M059J (cell line): ENCODE results near the gene NMT1. TPM values are rescaled to one million over a fixed set of nuclear protein-coding genes. Genes with fewer than 3 reads are reported as not detected.
A peak's percentile ranks its signal among the peaks of the same experiment; 100 is the strongest.

ENCODE experiments used
- DNase-seq: peaks from one replicate; pipeline ENCODE4 v3.0.0-alpha.2; 2012; ENCODE audit warnings: low read depth
- total RNA-seq: library from RNA; depleted of rRNA; stranded (reverse); fragments of >200 nt; shearing (Covaris generic); gene quantifications from 2 replicates; pipeline ENCODE4 v1.2.3, GENCODE V29; 2014

The NMT1 gene
- total RNA-seq, 1 experiment from 2014 or later = 83.4 TPM

DNA sequence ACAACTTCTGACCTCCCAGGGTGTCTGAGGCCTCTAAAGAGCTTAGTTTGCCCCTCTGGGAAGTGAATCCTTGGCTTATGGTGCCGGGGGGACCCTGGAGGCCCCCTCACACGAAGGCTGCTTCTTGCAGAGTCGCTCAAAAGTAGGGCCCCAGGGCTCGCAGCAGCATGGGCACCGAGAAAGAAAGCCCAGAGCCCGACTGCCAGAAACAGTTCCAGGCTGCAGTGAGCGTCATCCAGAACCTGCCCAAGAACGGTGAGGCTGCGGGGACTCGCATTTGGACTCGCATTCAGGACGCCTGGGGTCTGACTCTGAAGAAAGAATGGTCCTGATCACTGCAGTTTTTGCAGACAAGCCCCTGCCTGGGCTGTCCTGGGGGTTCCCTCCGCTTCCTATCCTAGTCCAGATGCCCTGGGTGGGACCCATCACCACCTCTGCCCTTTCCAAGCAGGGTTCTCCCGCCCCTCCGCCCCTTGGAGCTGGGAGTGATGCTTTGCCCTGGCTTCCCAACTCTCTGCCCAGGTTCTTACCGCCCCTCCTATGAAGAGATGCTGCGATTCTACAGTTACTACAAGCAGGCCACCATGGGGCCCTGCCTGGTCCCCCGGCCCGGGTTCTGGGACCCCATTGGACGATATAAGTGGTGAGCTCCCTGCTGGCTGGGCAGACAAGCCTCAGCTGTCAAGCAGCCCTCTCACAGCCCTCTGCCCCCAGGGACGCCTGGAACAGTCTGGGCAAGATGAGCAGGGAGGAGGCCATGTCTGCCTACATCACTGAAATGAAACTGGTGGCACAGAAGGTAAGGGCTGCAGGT, 75.1 kb downstream of the NMT1 start:
- DNase-seq = no peak

DNA sequence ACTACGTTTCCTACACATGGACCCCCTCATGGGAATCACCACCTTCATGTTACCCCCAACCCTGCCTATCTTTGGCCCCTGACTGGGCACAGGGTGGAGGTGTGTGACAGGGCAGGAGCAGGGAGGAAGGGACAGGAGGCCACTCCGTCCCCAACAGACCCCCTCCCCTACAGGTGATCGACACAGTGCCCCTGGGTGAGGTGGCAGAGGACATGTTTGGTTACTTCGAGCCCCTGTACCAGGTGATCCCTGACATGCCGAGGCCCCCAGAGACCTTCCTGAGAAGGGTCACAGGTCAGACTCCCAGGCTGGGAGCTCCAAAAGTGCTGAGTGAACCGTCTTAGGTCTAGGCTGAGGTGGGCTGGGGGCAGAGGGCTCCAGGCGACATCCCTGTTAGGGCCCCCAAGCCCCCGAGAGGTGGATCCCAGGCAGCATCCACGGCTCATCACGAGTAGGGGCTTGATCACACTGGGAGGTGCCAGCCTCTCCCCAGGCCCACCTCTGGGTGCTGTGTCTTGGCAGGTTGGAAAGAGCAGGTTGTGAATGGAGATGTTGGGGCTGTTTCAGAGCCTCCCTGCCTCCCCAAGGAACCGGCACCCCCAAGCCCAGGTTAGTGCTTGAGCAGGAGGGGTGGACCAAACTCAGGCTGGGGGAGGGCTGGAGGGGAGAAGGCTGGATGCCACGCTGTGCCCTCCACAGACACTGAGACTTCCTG, 75.9 kb downstream of the NMT1 start:
- DNase-seq = no peak

DNA sequence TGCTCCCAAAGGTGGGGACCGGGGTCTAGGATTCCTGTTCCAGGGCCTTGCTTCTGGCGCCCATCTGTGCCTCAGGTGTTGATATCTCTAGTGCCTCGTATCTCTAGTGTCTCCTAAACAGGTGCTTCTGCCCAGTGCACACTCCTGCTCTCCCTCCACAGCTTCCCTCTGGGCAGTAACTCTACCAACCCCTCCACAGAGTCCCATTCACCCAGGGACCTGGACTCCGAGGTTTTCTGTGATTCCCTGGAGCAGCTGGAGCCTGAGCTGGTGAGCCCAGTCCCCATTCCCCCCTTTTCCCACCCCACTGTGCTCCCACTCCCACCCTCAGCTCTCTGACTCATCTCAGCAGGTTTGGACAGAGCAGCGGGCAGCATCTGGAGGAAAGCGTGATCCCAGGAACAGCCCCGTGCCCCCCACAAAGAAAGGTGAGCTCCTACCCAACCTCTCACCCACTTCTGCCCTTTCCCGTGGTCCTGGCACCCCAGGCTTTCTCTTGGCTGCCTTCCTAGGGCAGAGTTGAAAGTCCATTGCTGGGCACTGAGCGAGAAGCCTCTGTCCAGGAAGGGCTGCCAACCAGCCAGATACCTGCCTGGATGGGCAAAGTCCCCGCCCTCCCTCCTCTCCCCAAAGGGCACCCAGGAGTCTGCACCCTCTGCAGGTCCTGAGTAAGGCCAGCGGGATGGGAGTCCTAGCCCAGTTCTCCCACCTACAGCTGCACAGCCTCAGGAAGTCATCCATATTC, 76.6 kb downstream of the NMT1 start:
- DNase-seq = no peak

DNA sequence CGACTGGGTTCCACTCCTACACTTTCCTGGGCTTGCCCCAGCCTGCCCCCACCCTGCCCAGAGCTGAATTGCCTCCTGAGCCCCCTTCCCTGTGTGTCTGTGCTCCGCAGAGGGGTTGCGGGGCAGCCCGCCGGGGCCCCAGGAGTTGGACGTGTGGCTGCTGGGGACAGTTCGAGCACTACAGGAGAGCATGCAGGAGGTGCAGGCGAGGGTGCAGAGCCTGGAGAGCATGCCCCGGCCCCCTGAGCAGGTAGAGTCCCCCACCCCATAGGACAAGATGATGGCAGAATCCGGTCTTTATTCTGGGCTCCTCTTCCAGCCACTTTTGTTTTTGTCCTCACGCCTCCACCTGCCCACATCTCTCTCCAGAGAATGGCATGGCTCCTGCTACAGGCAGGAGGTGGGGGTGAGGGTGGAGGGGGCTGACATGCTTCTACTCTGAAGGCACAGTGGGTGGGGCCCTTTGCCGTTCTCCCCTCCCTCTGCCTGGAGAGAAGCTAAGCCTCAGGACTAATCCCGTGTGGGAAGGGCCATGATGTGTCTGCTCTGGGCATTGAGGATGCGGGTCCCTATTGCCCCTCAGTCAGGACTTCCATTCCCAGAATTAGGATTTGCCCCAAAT, 77.9 kb downstream of the NMT1 start:
- no peak for DNase-seq

DNA sequence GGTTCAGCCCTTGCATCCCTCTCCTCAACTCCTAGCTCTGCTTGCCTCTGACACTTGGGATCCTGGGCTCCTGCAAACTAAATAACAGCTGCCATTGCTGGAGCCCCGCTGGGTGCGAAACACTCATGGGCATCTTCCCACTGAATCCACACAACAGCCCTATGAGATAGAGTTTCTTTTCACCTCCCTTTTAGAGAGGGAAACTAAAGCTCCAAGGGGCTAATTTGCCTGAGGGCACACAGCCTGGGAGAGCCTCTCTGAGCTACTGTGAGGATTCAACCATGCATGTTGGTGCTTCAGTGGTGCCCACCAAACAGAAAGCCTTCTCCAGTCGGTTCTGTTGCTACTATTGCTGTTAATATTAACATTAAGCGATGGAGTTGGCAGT, 78.4 kb downstream of the NMT1 start:
- no peak for DNase-seq

DNA sequence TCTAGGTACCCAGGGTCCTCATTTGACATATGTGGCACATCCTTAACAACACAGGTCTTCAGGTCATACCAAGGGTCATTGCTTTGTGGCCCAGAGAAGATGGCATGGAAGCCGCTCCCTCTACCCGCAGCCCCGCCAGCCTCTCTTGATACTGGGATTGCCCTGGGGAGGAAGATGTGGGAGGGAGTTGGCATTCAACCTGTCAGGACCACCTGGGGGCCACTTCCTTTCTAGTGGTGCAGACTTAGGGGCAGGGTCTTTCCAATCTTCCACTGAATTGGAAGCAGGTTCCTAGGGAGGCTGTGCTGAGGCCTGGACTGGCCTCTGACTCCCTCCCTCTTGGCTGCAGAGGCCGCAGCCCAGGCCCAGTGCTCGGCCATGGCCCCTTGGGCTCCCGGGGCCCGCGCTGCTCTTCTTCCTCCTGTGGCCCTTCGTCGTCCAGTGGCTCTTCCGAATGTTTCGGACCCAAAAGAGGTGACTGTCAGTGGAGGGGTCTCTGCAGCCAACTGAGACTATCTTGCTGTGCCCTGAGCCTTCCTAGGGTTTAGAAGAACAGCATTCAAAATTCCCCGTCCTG, 82.1 kb downstream of the NMT1 start:
- no peak for DNase-seq

DNA sequence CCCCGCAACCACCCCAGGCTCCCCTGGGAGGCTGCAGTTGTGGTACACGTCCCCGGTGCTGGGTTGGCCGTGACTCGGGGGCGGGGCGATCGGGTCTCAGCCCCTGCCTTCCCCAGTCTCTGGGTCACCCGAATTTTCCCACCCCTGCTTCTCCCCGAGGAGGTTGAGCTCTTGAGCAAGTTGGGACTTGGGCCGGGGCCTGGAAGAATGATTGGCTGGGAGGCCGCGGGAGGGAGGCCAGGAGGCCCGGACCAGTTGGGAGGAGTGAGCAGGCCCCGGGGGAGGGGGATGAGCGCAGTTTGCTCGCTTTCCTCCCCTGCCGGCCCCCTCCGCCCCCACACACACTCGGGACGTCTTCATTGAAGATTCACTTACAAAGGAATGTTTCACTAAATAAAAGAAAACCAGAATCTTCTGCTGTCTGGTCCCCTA, 82.7 kb downstream of the NMT1 start:
- DNase-seq = no peak

DNA sequence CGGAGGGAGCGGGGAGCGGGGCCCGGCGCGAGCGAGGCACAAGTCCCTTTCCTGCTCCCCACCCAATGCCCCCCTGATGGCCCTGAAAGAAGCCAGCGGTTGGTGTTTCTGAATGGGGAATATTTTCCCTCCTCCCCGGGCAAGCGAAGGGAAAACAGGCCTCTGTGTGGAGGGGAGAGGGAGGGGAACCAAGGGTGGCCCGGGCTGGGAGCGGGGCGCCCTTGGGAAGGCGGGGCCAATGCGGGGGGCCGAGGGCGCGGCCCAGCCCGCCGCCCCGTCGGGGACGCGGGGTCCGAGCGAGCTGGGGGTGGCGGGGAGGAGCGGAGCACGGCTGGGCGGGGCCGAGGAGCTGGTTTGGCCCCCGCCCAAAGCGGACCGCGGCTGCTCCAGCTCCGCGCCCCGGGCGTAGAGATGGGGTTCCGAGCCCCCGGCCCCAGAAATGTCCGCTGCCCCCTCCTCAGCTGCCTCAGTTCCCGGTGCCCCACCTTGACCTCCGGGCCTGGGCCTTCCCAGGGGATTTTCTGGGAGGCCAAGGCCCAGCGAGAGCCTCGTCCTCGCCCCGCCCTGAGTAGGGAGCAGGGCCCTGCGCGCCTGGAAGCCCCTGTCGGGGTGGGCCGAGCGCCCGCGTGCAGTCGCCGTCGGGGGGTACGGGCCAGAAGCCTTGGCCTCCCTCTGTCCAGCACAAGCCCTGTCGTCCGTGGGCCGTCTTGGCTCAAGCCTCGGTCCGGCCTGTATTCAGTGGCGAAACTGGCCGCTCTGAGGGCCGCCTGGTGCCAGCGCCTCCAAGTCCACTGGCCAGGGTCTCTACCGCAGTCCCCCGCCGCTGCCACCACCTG, 83.3 kb downstream of the NMT1 start:
- DNase-seq = no peak

DNA sequence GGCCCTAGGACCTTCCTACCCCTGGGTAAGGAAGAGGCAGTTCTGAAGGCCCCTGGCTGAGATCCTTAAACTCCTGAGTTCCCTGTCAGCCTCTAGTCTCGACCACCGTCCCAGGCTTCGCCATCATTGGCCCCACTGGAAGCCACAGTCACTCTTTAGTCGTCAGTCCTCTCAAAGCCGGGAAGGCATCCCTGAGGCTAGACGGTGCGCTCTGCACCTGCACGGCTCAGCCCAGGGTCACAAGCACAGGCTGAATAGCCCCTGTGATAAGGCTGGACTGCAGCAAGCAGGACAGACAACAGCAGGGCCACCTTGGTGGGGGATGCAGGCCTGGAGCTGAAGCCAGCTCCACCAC, 83.9 kb downstream of the NMT1 start:
- DNase-seq = no peak

DNA sequence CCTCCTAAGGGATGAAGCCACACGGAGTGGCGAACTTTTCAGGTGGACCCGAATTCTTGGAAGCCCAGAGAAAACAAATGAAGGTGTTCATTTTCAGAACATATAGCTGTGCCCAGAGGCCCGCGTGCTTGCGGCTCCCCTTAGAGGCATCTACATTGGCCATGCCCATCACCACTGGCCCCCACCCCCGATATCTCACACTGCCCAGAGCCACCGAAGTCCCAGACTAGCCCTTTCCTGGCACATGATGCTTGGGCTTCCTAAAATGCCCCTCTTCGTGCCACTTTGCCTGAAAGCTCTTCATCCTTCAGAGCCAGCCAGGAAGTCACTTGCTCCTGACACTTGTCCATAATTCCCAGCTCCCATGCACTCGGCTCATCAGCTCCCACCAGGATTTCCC, 85.0 kb downstream of the NMT1 start:
- DNase-seq = no peak

DNA sequence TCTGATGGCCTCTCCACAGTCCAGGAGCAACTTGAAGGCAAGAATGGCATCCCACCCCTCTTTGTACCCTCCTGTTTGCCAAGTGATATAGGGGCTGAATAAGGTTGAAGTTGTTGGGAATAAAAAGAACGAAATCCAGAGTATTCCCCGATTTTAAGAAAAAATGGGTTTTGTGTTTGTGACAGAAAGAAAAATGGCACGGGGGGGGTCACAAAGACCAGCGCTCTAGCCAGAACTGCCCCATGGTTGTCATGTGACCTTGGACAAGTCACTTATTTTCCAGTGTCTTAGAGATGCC, 85.4 kb downstream of the NMT1 start:
- no peak for DNase-seq

DNA sequence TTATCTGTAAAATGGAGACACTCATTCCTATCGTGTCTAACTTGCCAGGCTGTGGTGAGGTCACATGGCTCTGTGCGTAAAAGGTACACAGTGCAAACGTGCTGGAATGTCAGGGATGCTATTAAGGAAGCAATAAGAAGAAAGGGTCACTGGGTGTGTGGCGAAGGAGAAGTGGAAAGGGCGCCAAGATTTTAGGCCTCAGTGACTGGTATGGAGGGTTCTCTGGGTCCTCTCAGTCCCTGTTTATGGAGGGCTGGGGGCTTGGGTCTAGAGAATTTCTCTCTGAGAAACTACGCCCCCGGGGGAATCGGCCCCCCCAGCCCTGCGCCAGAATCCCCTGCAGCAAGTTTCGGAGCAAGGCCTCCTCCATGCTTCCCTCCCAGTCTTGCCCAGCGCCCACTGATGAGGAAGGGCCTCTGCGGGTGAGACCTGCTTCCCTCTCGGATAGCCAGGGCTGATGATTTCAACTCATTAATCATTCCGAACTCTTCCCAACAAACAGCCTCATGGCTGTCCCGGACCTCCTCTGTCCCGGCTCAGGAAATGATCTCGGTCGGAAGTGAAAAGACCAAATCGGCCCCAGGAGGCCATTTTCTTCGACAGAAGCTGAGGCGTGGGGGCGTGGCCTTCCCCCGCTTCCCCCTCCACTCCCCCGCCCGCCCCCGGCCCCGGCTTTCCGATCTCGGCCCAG, 85.9 kb downstream of the NMT1 start:
- DNase-seq = peak; percentile 64

DNA sequence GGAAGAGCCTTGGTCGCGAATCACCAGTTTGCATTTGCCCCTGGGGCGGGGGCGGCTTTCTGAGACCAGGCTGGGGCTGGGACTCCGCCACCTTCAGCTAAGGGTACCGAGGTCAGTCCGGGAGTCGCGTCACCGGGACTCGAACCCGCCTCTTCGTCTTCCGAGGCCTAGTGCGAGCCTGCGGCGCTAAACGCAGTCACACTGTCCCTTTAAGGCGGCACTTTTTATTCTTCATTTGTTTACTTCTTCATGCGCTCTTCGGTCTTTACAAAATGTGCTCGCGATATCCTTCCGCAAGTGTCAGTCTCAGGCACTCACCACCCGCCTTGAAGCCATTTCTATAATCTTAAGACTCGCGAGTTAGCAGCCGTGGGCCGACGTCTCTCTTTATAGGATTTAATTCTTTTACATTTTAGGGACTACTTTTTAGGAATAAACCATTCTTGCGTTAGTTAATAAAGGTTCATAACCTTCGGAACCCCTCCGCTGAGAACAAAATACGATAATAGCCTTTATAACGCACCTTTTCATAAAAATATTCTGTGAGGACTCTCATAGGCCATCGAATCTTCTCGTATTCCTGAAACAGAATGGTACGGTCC, 86.6 kb downstream of the NMT1 start:
- peak; percentile 90 for DNase-seq

DNA sequence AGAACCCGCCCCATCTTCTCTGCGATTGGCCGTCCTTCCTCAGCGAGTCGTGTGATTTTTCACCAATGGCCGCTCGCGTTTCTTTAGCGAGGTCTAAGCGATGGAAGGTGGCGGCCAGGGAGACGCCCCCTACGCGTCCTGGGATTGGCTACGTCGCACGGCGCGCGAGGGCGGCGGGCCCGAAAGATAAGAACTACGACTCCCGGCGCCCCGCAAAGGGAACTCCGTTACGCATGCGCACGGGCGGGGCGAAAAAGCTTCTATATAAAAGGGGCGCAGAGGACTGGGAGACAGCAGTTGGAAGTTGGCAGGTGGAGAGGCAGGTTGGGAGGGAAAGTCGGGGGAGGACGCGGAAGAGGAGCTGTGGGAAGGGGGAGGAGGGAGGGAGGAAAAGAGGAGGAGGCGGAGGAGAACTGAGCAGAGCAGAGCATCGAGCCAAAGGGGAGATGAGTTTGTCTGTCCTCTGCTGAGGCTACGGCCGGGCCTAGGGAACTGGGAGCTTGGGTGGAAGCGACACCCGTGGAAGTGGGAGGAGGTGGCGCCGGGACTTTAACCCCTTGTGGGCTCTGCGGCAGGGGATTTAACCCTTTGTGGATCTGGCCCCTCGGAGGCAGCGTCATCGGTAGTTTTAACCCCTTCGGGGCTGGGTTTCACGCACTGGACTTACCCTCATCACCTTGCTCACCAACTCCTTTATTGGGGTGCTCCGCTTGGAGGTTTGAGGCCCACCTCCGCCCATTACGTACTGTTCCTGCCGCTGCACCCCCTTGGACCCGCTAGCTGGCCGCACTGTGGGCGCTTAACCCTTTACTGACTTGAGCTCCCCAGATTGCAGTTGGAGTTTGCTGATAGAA, 87.3 kb downstream of the NMT1 start, which contains the start of gene HEXIM1:
HEXIM1 (plus strand) TSS at position 293 of the 854 bp plus-strand sequence. CDS start 716 bp downstream, outside the sequence.
- DNase-seq = peak; percentile 99

DNA sequence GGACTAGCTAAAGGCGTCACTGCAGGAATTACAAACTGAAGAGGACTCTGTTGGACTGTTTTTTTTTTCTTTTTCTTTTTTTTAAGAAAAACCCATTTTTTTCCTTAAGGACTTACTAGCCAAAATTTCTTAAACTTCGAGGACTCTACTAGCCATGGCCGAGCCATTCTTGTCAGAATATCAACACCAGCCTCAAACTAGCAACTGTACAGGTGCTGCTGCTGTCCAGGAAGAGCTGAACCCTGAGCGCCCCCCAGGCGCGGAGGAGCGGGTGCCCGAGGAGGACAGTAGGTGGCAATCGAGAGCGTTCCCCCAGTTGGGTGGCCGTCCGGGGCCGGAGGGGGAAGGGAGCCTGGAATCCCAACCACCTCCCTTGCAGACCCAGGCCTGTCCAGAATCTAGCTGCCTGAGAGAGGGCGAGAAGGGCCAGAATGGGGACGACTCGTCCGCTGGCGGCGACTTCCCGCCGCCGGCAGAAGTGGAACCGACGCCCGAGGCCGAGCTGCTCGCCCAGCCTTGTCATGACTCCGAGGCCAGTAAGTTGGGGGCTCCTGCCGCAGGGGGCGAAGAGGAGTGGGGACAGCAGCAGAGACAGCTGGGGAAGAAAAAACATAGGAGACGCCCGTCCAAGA, 88.0 kb downstream of the NMT1 start:
- DNase-seq = peak; percentile 86

DNA sequence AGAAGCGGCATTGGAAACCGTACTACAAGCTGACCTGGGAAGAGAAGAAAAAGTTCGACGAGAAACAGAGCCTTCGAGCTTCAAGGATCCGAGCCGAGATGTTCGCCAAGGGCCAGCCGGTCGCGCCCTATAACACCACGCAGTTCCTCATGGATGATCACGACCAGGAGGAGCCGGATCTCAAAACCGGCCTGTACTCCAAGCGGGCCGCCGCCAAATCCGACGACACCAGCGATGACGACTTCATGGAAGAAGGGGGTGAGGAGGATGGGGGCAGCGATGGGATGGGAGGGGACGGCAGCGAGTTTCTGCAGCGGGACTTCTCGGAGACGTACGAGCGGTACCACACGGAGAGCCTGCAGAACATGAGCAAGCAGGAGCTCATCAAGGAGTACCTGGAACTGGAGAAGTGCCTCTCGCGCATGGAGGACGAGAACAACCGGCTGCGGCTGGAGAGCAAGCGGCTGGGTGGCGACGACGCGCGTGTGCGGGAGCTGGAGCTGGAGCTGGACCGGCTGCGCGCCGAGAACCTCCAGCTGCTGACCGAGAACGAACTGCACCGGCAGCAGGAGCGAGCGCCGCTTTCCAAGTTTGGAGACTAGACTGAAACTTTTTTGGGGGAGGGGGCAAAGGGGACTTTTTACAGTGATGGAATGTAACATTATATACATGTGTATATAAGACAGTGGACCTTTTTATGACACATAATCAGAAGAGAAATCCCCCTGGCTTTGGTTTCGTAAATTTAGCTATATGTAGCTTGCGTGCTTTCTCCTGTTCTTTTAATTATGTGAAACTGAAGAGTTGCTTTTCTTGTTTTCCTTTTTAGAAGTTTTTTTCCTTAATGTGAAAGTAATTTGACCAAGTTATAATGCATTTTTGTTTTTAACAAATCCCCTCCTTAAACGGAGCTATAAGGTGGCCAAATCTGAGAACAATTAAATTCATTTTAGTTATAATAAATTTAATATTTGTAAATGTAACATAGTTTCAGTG, 88.8 kb downstream of the NMT1 start:
- peak; percentile 64 for DNase-seq
